Esophagus mucosa (tissue), 1 donor: ENCODE results near the gene ADAMTS10. TPM values are rescaled to one million over a fixed set of nuclear protein-coding genes. Genes with fewer than 3 reads are reported as not detected.
"Not testable (repeated sequence)": the region's sequence is repeated elsewhere in the genome, so short reads cannot be mapped to it uniquely, and the experiment has no call there.

Experiments used
- ATAC-seq: fragments of 200-7000 bp; cut with Tn5 transposase; one replicate; pipeline ENCODE4 v1.9.1; 2020
- total RNA-seq: library from RNA; stranded (reverse); gene quantifications from one replicate; pipeline ENCODE4 v1.2.4, GENCODE V29; 2023
- donor health status: DM: yes; HTN: yes; CAD: no.

Gene ADAMTS10
- total RNA-seq, 1 donor from 2014 or later: 1.9 TPM

DNA sequence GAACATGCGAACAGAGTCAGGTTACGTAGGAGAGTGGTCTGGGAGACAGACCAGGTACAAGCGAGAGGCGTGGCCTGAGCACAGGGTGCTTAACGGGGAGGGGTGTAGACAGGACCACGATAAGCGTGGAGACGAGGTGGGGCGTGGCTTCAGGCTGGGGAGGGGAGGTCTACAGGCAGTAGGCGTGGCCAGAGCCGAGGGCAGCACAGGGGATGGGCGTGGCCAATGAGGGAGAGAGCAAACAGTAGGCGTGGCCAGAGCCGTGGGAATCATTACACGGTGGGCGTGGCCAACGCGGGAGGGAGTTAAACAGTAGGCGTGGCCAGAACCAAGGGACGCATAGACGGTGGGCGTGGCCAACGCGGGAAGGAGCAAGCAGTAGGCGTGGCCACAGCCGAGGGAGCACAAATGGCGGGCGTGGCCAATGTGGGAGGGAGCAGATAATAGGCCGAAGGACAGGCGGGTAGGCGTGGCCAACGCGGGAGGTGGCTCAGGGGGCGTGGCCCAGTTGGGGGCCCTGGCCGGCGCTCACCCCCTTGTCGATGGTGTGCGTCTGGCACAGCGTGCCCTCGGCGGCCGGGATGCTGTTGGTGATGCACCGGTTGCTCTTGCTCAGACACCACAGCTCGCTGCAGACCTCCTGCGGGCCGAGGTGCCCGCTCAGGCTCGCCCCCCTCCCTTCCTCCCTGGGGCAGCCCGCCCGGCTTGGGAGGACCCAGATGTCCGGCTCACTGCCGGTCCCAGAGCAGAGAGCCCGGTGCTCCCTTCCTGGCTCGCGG, 18.1 kb downstream of the ADAMTS10 start:
- ATAC-seq: peak; percentile 81

DNA sequence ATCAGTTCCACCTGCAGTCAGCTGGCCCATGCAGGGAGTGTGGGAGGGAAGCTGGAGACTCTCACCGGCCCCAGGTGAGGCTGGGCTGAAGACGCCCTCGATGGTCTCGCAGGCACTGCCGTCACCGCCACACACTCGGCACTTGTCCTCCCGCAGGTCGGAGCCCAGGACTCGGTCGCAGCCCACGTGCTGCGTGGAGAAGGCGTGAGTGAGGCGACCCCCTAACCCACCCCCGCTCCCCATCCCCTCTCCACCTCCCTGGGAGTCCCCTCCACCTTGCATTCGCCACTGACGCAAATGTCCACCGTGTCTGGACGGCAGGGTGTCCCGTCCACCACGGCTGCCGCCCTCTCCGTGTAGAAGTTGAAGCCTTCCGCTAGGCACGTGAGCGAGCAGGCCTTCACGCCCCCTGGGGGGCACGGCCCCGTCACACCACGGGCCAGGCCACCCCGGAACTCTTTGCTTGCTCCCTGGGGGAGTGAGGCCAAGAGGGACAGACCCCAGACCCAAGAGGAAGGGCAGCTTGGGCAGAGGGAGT, 21.3 kb downstream of the ADAMTS10 start:
- no peak for ATAC-seq

DNA sequence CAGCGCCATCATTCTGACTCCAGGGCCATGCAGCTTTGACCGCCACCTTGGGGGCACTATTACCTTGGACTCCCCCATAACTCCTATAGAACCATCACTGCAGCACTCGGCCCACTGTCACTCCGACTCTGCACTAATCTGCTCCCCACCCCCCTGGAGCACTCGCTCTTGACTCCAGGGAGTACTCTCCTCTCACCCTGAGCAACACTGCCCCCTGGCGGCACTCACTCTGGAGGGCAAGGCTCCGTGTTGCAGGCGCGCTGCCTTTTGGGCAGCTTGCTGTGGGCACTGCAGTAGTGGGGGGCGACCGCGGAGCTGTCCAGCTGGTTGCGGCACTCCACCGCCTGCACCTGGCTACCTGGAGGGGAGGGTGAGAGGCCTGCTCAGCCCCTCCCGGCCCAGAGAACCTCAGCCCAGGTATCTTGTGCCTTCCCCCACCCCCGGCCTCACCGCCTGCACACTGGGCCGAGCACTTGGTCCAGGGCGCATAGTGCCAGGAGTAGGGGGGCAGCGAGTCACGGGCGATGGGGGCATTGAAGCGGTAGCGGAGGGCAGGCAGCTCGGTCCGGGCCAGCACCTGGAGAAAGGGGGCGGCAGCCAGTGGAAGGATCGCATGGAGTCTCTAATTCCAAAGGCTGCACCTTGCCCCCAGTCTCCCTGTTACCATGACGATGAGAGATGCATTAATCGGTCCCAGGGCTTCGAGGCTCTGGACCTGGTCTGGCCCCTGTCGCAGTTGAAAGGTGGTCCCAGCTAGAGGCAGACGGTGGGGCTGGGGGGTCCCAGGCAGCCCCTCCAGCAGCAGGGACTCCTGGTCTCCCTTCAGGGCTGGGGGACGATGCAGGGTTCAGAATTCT, 24.4 kb downstream of the ADAMTS10 start:
- peak; percentile 65 for ATAC-seq

DNA sequence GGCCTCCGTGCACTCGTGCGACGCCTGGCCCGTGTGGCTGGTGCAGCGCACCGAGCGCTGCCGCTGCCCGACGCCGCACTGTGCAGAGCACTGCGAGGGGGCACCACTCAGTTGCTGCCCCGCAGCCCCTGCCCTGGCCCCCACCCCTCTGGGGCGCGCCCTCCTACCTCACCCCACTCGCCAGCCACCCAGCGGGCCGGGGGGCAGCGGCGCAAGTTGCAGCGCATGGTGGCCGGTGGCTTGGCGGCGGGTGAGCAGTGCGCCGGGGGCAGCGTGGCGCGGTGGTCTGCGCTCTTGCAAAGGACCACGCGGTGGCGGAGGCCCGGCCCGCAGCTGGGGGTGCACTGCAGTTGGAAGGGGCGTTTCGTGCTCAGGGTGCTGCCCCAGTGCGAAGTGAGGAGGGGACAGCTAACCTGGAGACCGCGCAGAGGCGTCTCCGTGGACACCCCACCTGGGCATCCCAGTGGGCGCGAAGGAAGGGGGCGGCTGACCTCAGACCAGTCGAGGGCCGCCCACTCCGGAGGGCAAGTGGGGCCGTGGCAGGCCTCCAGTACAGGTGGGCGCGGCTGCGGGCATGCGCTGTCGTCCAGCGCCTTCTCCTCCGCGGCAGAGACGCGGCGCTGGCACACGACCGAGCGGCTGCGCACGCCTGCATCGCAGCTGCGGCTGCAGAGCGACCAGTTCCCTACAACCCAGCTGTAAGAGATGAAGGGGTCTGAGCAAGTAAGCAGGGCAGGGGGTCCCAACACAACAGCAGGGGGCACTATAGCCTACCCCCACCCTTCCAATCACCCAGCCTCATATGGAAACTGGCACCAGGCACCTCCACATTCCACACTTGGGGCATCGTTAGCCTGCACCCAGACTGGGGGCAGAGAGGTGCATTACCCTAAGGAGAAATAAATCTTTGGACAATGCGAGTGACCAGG, 25.3 kb downstream of the ADAMTS10 start:
- no peak for ATAC-seq

DNA sequence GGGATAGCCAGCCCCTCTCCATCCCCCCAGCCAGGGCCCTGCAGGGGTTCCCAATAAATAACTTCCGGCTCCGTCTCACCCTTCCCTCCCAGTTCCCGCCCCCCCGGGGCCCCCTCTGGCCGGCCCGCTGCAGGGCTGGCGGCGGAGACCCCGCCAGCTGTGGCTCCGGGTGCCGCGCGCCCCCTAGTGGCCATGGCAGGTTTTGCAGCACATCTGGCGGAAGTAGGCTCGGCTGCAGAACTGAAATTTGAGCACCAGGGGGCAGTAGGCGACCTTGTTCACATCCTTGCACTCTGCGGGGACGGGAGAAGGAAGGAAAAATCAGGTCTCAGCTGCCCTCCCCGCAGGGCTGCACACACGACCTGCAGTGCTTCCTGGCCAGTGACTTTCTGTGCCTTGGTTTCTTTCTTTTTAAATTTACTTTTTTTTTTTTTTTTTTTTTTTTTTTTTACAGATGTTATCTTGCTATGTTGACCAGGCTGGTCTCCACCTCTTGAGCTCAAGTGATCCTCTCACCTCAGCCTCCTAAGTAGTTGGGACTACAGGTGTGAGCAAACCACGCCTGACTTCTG, 29.7 kb downstream of the ADAMTS10 start:
- ATAC-seq: peak; percentile 73

DNA sequence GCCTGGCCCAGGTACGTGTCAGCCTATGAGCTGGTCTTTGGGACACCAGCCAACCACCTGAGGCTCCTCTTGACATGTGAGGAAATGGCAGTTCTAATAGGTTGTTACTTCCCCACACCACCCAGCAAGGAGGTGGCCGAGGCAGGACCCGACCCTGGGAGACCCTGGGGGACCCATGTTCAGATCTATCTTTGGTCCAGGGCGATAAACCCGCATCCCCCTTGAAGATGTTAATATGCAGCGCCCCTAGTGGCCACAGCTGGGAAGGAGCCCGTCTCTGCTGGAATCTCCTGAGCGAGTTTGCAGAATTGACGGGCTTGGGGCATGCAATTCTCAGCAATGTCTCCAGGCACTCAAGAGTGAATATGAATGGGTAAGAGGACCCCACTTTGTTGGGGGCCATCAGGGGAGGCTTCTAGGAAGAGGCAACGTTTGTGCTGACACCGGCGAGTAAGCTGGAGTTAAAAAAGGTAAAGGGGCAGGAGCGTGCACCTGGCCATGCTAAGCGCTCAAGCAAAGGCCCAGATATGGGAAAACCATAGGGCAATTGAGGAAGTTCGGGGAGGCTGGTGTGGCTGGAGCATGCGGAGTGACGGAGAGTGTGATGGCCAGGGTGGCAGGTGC, 31.8 kb downstream of the ADAMTS10 start:
- ATAC-seq: peak; percentile 42

DNA sequence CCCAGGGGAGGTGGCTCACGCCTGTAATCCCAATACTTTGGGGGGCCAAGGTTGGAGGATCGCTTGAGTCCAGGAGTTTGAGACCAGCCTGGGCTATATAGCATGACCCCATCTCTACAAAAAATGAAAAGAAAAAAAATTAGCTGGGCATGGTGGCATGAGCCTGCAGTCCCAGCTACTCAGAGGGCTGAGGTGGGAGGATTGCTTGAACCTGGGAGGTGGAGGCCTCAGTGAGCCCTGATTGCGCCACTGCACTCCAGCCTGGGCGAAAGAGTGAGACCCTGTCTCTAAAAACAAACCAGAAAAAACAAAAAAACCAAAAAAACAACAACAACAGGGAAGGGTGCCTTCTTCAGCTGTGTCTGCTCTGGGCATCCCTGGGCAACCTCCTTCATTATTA, 32.8 kb downstream of the ADAMTS10 start:
- ATAC-seq: no peak

DNA sequence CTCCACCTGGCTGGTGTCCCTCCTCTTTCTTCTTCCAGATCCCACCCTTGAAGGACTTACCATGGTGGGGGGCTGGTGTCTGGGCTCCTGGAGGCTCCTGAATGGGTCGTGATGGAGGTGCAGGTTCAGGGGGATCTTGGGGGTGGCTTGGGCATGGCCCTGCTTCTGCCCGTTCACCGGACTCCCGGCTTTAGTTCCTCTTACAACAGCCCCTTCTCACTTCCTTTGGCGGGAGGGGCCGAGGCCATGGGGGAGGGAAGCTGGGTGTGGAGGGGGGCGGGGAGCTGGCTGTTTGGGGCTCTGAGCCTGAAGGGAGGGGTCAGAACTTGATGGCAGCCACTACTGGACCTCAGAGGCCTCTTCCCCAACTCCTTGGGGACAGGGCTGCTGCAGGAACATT, 33.3 kb downstream of the ADAMTS10 start, which contains the start of gene MYO1F:
Gene MYO1F, minus strand, starts transcription at position 196 of the 400 bp plus-strand sequence. Its CDS starts 133 bp downstream, at position 63.
- no peak for ATAC-seq

DNA sequence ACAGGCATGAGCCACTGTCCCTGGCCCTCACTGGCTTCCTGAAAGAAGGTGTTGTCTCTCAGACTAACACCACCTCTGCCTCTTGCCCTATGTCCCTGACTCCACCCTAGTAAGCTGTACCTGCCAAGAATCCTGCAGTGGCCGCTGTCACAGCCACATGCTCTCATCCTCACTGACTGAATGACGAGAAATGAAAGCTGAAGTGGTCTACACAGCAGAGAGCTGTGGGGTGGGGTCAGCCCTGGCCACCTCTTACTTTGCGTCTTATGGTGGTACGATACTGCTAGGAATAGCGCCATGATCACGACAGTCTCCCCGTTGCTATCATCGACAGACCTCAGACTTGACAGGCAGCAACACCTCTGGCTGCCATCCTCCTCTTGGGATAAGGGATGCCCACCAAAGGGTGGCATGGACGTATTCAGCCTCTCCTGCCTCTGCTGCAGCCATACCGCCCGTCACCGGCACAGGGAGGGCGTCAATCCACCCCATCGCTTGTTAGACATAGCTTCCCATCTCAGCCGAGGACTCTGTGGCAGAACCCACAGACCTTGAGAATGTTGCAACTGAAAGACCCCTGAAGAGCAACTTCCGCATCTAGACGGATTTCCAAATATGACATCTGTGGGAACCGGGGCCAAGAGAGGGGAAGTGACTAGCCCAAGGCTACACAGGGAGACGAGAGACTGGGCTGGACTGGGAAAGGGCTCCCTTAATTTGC, 34.1 kb downstream of the ADAMTS10 start:
- no peak for ATAC-seq

DNA sequence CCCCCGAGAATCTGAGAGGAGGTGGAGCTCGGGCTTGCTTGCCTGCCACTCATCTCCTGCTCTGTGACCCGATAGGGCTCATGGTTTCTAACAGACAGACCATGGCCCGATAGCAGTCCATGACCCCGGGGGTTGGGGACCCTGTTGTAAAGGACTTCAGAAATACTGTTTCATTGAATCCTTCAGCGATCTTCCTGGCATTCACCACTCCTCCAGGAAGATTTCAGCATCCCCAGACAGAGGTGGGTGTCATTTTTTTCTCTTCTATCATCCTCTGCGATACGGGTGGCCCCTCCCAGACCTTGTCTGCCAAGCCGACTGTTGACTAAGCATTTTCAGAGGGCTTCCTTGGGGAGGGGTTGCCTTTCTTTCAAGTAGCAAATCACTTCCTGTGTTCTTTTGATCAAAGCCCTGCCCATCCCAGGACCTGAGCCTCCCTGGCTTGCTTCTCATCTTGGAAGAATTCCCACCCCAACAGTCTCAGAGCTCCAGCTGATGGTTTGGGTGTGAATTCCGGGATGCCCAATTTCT, 35.0 kb downstream of the ADAMTS10 start:
- no peak for ATAC-seq

DNA sequence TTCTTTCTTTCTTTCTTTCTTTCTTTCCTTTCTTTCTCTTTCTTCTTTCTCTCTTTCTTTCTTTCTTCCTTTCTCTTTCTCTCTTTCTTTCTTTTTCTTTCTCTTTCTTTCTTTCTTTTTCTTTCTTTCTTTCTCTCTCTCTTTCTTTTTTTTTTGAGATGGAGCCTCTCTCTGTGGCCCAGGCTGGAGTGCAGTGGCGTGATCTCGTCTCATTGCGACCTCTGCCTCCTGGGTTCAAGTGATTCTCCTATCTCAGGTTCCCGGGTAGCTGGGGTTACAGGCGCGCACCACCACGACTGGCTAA, 35.9 kb downstream of the ADAMTS10 start:
- not testable (repeated sequence) for ATAC-seq

DNA sequence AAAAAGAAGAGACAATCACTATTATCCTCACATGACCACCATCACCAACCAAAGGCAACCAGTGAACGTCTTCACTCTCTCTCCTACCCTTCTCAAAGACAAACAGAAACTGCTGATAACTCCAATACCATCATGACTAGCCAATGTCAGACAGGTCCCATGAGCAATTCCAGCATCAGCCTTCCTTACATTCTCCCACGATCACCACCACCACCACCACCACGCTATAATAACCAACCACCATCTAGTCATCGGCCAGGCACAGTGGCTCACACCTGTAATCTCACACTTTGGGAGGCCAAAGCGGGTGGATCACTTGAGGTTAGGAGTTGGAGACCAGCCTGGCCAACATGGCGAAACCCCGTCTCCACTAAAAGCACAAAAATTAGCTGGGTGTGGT, 37.2 kb downstream of the ADAMTS10 start:
- no peak for ATAC-seq

DNA sequence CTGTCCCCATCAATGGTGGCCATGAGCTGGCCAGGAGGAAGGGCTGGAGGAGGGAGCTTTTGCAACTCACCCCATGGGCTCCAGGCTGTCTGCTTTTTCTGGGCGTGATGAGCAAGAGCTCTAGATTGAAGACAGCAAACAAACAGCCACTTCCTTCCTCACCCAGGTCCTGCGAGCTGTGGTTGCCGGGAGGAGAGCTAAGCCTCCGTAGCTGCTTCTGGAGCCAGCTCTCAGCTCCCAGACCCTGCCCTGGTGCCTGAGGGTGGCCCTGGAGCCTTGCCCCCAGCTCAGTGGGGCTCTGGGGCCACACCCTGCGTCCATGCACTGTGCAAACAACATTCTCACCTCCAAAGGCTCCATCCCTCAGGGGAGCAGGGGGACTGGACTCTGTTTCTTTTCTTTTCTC, 39.5 kb downstream of the ADAMTS10 start:
- peak; percentile 38 for ATAC-seq

DNA sequence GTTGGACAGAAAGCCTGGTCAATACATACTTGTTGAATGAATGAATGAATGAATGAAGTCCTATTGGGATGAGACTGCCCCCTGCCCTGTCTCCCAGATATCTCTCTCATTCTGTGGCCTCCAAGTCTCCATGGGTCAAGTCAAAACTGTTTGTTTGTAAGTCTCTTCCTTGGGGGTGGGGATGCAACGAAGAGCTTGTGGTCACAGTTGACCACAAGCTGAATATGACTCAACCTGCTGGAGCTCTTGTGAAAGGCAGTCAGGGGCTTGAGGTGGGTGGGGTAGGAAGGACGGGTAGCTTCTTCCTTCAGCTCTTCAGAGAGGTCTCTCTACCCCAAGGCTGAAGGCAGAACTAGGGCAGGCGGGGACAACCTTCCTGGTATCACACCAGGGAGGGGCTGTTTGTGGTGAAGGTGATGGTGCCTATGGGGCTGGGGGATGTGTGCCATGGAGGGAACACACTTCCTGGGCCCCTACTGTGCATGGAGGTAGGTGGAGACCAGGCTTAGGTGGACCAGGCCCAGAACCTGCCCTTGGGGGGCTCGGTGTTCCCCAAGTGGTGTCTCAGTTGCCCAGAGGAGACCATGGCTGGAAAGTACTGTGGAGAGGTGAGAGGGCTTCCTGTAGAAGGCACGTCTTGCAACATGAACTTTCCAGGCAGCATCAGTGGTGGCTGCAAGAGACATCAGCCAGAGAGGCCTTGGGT, 41.3 kb downstream of the ADAMTS10 start:
- ATAC-seq: peak; percentile 52

DNA sequence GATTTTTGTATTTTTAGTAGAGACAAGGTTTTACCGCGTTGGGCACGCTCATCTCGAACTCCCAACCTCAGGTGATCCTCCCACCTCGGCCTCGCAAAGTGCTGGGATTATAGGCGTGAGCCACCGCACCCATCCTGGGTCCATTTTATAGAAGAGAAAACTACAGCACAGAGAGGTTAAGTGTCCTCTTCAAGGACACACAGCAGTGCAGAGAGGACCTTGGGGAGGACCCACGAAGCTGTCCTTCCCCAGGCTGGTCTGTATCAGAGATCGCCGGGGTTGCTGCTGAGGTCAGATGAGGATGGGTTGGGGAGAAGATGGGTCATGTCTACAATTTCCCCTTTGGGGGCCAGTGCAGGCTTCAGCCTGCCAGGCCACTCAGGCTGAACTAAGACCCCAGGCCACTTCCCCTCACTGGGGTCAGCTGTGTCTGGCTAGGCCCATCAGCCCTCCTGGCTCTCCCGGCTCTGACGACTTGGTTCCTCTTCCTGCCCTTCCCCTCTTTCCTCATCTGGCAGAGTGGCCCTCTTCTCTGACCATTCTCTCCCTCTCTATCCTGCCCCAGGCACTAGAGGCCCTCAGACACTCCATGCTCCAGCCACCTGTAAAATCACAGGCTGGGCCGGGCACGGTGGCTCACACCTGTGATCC, 42.9 kb downstream of the ADAMTS10 start:
- ATAC-seq: peak; percentile 23

DNA sequence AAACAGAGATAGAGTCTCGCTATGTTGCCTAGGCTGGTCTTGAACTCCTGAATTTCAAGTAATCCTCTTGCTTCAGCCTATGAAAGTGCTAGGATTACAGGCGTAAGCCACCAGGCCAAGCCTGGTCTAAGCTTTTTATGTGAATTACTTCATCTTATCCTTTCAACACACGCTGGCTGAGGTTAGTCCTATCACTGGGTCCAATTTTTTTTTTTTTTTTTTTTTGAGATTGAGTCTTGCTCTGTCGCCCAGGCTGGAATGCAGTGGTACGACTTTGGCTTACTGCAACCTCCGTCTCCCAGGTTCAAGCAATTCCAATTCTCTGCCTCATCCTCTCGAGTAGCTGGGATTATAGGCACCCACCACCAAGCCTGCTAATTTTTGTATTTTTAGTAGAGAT, 43.7 kb downstream of the ADAMTS10 start:
- ATAC-seq: no peak

DNA sequence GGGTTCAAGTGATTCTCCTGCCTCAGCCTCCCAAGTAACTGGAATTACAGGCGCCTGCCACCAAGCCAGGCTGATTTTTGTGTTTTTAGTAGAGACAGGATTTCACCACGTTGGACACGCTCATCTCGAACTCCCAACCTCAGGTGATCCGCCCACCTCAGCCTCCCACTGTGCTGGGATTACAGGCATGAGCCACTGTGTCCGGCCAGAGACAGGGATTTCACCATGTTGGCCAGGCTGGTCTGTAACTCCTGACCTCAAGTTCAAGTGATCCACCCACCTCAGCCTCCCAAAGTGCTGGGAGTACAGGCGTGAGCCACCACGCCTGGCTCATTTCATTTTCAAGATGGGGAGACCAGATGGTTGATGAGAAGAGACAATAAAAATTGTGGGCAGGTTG, 45.6 kb downstream of the ADAMTS10 start:
- not testable (repeated sequence) for ATAC-seq

DNA sequence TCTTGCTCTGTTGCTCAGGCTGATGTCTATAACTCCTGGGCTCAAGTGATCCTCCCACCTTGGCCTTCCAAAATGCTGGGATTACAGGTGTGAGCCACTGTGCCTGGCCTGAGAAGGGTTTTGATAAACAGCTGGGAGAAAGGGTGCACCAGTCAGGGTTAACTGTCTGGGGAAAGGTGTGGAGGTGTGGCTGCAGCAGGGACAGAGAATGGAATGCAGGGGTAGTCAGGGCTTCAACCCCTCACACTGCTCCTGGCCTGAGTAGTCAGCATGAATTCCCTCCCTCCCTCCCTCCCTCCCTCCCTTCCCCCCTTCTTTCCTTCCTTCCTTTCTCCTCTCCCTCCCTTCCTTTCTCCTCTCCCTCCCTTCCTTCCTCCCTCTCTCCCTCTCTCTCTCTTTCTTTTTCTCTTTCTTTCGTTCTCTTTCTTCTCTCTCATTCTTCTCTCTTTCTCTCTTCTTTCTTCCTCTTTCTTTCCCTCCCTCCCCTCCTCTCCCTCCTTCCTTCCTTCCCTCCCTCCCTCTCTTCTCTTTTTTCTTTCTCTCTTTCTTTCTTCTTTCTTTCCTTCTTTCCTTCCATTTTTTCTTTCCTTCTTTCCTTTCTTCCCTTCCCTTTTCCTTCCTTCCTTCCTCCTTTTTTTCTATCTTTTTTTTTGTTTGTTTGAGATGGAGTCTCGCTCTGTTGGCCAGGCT, 49.3 kb downstream of the ADAMTS10 start:
- no peak for ATAC-seq

DNA sequence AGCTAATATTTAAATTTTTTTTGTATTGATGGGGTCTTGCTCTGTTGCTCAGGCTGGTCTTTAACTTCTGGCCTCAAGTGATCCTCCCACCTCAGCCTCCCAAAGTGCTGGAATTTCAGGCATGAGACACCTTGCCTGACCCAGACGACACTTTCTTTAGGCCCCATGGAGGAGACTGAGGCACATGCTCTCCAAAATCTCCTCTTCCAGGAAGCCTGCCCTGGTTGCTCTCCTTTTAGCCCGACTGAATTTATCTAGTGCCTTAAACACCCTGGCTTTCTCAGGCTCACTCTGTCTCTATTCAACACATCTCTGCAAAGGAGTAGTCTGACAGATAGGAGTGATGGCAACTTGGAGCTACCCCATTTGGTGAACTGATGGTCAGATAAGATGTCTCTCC, 52.2 kb downstream of the ADAMTS10 start:
- no peak for ATAC-seq
